Endothelial cell of hepatic sinusoid (primary cell): ENCODE results near the gene ZBTB20.

Experiments used
- in situ Hi-C: cut with HindIII; loops from 2 replicates; pipeline ENCODE4 v1.10.0; 2017; ENCODE audit warnings: low sequenced_read_pairs

ZBTB20 gene

GRCh38 chr3:114504941-114505628 is 642.0 kb downstream of the ZBTB20 start:
- in situ Hi-C loops: loop anchor here (5.0 kb wide), 1 partner anchor 47 kb away; no protein-coding TSS in a partner anchor

- in situ Hi-C loops: loop anchor here (5.0 kb wide), 1 partner anchor 50 kb away; no protein-coding TSS in a partner anchor
Measured at GRCh38 chr3:114502204-114502603, 644.9 kb downstream of the ZBTB20 start.

GRCh38 chr3:114499976-114500375 is 647.1 kb downstream of the ZBTB20 start:
- in situ Hi-C loops: loop anchor here (5.0 kb wide), 1 partner anchor 52 kb away; no protein-coding TSS in a partner anchor

GRCh38 chr3:114498539-114499370 is 648.3 kb downstream of the ZBTB20 start:
- in situ Hi-C loops: no loop called here

- in situ Hi-C loops: no loop called here
Measured at GRCh38 chr3:114496874-114497273, 650.2 kb downstream of the ZBTB20 start.

- in situ Hi-C loops: no loop called here
Measured at GRCh38 chr3:114496466-114496865, 650.6 kb downstream of the ZBTB20 start.

GRCh38 chr3:114496021-114496434 is 651.1 kb downstream of the ZBTB20 start:
- in situ Hi-C loops: no loop called here

- in situ Hi-C loops: no loop called here
Measured at GRCh38 chr3:114494498-114494897, 652.6 kb downstream of the ZBTB20 start.

GRCh38 chr3:114490829-114491228 is 656.3 kb downstream of the ZBTB20 start:
- in situ Hi-C loops: no loop called here

- in situ Hi-C loops: no loop called here
Measured at GRCh38 chr3:114487502-114487901, 659.6 kb downstream of the ZBTB20 start.

- in situ Hi-C loops: no loop called here
Measured at GRCh38 chr3:114484919-114485318, 662.2 kb downstream of the ZBTB20 start.

GRCh38 chr3:114481113-114481512 is 666.0 kb downstream of the ZBTB20 start:
- in situ Hi-C loops: no loop called here

- in situ Hi-C loops: no loop called here
Measured at GRCh38 chr3:114480442-114480841, 666.6 kb downstream of the ZBTB20 start.

- in situ Hi-C loops: no loop called here
Measured at GRCh38 chr3:114478801-114479200, 668.3 kb downstream of the ZBTB20 start.

- in situ Hi-C loops: no loop called here
Measured at GRCh38 chr3:114476511-114476910, 670.6 kb downstream of the ZBTB20 start.

- in situ Hi-C loops: no loop called here
Measured at GRCh38 chr3:114471478-114471877, 675.6 kb downstream of the ZBTB20 start.

GRCh38 chr3:114469070-114469469 is 678.0 kb downstream of the ZBTB20 start:
- in situ Hi-C loops: no loop called here

GRCh38 chr3:114466816-114467215 is 680.3 kb downstream of the ZBTB20 start:
- in situ Hi-C loops: no loop called here

GRCh38 chr3:114466251-114466650 is 680.8 kb downstream of the ZBTB20 start:
- in situ Hi-C loops: no loop called here

GRCh38 chr3:114464548-114464947 is 682.5 kb downstream of the ZBTB20 start:
- in situ Hi-C loops: no loop called here

GRCh38 chr3:114462750-114463149 is 684.3 kb downstream of the ZBTB20 start:
- in situ Hi-C loops: no loop called here

GRCh38 chr3:114460459-114460858 is 686.6 kb downstream of the ZBTB20 start:
- in situ Hi-C loops: no loop called here
